Liver (tissue), 9 donors: ENCODE data around the gene OLIG2. TPM values are rescaled to one million over a fixed set of nuclear protein-coding genes. Genes with fewer than 3 reads are reported as not detected.

Source experiments
- DNase-seq: peaks from one replicate; pipeline ENCODE4 v3.0.0-alpha.2; 2017; ENCODE audit warnings: low spot score
- H3K27ac ChIP-seq, 2 donors: one replicate each; pipeline ENCODE4 v1.7.0; 2013; ENCODE audit warnings: inconsistent platforms in 2 of 2, low read length in 2 of 2, control low read depth in 1 of 2, low read depth in 1 of 2, mild to moderate bottlenecking in 1 of 2
- H3K27me3 ChIP-seq, 4 donors: one replicate each; pipeline versions ENCODE4 v1.6.1 to v1.7.0; 2013; ENCODE audit warnings: low read length in 3 of 4, inconsistent platforms in 1 of 4, mild to moderate bottlenecking in 1 of 4, moderate library complexity in 1 of 4; ENCODE audit not compliant: control insufficient read depth in 4 of 4, insufficient read depth in 4 of 4
- H3K36me3 ChIP-seq, 4 donors: one replicate each; pipeline versions ENCODE4 v1.6.1 to v1.7.0; 2013; ENCODE audit warnings: low read length in 3 of 4, mild to moderate bottlenecking in 3 of 4, low read depth in 1 of 4, moderate library complexity in 1 of 4; ENCODE audit not compliant: control insufficient read depth in 4 of 4, insufficient read depth in 3 of 4
- H3K4me1 ChIP-seq, 4 donors: one replicate each; pipeline versions ENCODE4 v1.6.1 to v1.7.0; 2013; ENCODE audit warnings: low read length in 3 of 4, mild to moderate bottlenecking in 3 of 4, moderate library complexity in 1 of 4; ENCODE audit not compliant: control insufficient read depth in 4 of 4, insufficient read depth in 4 of 4
- H3K4me3 ChIP-seq, 3 donors: one replicate each; pipeline versions ENCODE4 v1.6.1 to v1.7.0; 2013; ENCODE audit warnings: low read length in 3 of 3, control low read depth in 1 of 3, low read depth in 1 of 3, mild to moderate bottlenecking in 1 of 3
- H3K9ac ChIP-seq, 2 donors: one replicate each; pipeline ENCODE4 v1.7.0; 2013; ENCODE audit warnings: low read length in 2 of 2, mild to moderate bottlenecking in 2 of 2, moderate library complexity in 2 of 2, control low read depth in 1 of 2, low read depth in 1 of 2
- H3K9me3 ChIP-seq, 4 donors: one replicate each; pipeline versions ENCODE4 v1.6.1 to v1.7.0; 2013; ENCODE audit warnings: low read length in 3 of 4; ENCODE audit not compliant: control insufficient read depth in 4 of 4
- ATF3 ChIP-seq: IDR thresholded peaks from 2 replicates; pipeline ENCODE4 v1.6.1; 2016; ENCODE audit warnings: antibody characterized with exemption
- EGR1 ChIP-seq, 2 donors: IDR thresholded peaks; 2 replicates each; pipeline ENCODE4 v1.6.1; 2016 to 2018; ENCODE audit warnings: antibody characterized with exemption in 2 of 2, low read depth in 2 of 2
- GABPA ChIP-seq, 2 donors: IDR thresholded peaks in 1 of 2; conservative IDR thresholded peaks in 1 of 2; 2 replicates each; pipeline ENCODE4 v1.6.1; 2016; ENCODE audit warnings: antibody characterized with exemption in 2 of 2, mild to moderate bottlenecking in 1 of 2, moderate library complexity in 1 of 2
- HNF4A ChIP-seq, 2 donors: conservative IDR thresholded peaks; 2 replicates each; pipeline ENCODE4 v1.6.1; 2016; ENCODE audit warnings: antibody characterized with exemption in 2 of 2, mild to moderate bottlenecking in 2 of 2
- JUND ChIP-seq, 2 donors: IDR thresholded peaks; 2 replicates each; pipeline ENCODE4 v1.6.1; 2016; ENCODE audit warnings: antibody characterized with exemption in 2 of 2
- MAX ChIP-seq: IDR thresholded peaks from 2 replicates; pipeline ENCODE4 v1.6.1; 2016; ENCODE audit warnings: antibody characterized with exemption
- NR2F2 ChIP-seq: IDR thresholded peaks from 2 replicates; pipeline ENCODE4 v1.6.1; 2016; ENCODE audit warnings: antibody characterized with exemption
- RAD21 ChIP-seq, 2 donors: IDR thresholded peaks; 2 replicates each; pipeline ENCODE4 v1.6.1; 2016; ENCODE audit warnings: antibody characterized with exemption in 2 of 2, mild to moderate bottlenecking in 2 of 2
- REST ChIP-seq: IDR thresholded peaks from 2 replicates; pipeline ENCODE4 v1.6.1; 2016; ENCODE audit warnings: antibody characterized with exemption, mild to moderate bottlenecking
- RXRA ChIP-seq, 2 donors: IDR thresholded peaks; 2 replicates each; pipeline ENCODE4 v1.6.1; 2017 to 2018; ENCODE audit warnings: antibody characterized with exemption in 2 of 2, mild to moderate bottlenecking in 1 of 2
- SP1 ChIP-seq: IDR thresholded peaks from 2 replicates; pipeline ENCODE4 v1.6.1; 2018; ENCODE audit warnings: antibody characterized with exemption, mild to moderate bottlenecking
- TAF1 ChIP-seq: conservative IDR thresholded peaks from 2 replicates; pipeline ENCODE4 v1.6.1; 2016; ENCODE audit warnings: antibody characterized with exemption, mild to moderate bottlenecking
- YY1 ChIP-seq: IDR thresholded peaks from 2 replicates; pipeline ENCODE4 v1.6.1; 2016; ENCODE audit warnings: antibody characterized with exemption, mild to moderate bottlenecking
- ZBTB33 ChIP-seq: IDR thresholded peaks from 2 replicates; pipeline ENCODE4 v1.6.1; 2016; ENCODE audit warnings: antibody characterized with exemption
- WGBS: extraction: QIAGEN DNeasy Blood & Tissue Kit; methylation state at CpG from one replicate; pipeline ENCODE4 v1.1.7; 2013; 5-methylcytosine and 5-hydroxymethylcytosine counted together
- polyA plus RNA-seq, 2 donors: library from polyadenylated mRNA; stranded (reverse) in 1 of 2; unstranded in 1 of 2; fragments of 200-250 nt in 1 of 2; fragments of >200 nt in 1 of 2; fragmentation: Nextera tagmentation in 1 of 2; extraction: Ambion mirVana in 1 of 2; gene quantifications; one replicate each; pipeline versions ENCODE4 v1.2.1 to v1.2.3, GENCODE V29; 2013 to 2015
- total RNA-seq, 2 donors: library from RNA; depleted of rRNA; stranded (reverse); fragments of >200 nt; gene quantifications; one replicate each; pipeline ENCODE4 v1.2.3, GENCODE V29; 2014
- donor health status: healthy.
- donor health status: healthy.
- donor health status: healthy.
- donor health status: healthy.
- donor health status: healthy.

OLIG2 gene
- total and polyA plus RNA-seq, 4 donors, result not detected

- 69% methylated on average over 8 of the region's 8 CpGs for WGBS
- no peaks in the 10 kb centered on the region for H3K4me1 ChIP-seq
- no peaks in the 10 kb centered on the region for H3K36me3 ChIP-seq
- H3K9ac ChIP-seq, result no peak overlapping the region
- no peak for DNase-seq
- H3K4me3 ChIP-seq, result no peak overlapping the region
- H3K27me3 ChIP-seq, result peaks cover 0 to 6% (median 1%) of the 10 kb centered on the region in 4 donors
- TF ChIP-seq RXRA (IDR thresholded peaks at IDR 0.05) (no peak), YY1 (no peak), TAF1 (no peak), ZBTB33 (no peak), NR2F2 (no peak), EGR1 (IDR thresholded peaks at IDR 0.05; ENCODE audit: low read depth in 2 of 2) (no peak), REST (no peak), GABPA (IDR thresholded peaks at IDR 0.05 in 1 of 2, conservative IDR thresholded peaks at IDR 0.05 in 1 of 2) (no peak), JUND (IDR thresholded peaks at IDR 0.05) (no peak), ATF3 (no peak), SP1 (no peak), RAD21 (IDR thresholded peaks at IDR 0.05) (no peak), MAX (no peak), HNF4A (conservative IDR thresholded peaks at IDR 0.05) (no peak)
- no peaks in the 10 kb centered on the region for H3K9me3 ChIP-seq
- H3K27ac ChIP-seq, result no peak overlapping the region
Measured at GRCh38 chr21:33046455-33046854, 20.7 kb downstream of the OLIG2 start.

- TF ChIP-seq YY1, result no peak
- TF ChIP-seq HNF4A (conservative IDR thresholded peaks at IDR 0.05), result no peak
- TF ChIP-seq MAX, result no peak
- no peak for TF ChIP-seq SP1
- no peak for TF ChIP-seq ATF3
- TF ChIP-seq RAD21 (IDR thresholded peaks at IDR 0.05), result no peak
- no peak for TF ChIP-seq ZBTB33
- TF ChIP-seq GABPA (IDR thresholded peaks at IDR 0.05 in 1 of 2, conservative IDR thresholded peaks at IDR 0.05 in 1 of 2), result no peak
- TF ChIP-seq TAF1, result no peak
- TF ChIP-seq RXRA (IDR thresholded peaks at IDR 0.05), result no peak
- peaks cover 0 to 6% (median under 1%) of the 10 kb centered on the region in 4 donors for H3K27me3 ChIP-seq
- 73% methylated on average over 5 of the region's 5 CpGs for WGBS
Measured at GRCh38 chr21:33047231-33047630, 21.5 kb downstream of the OLIG2 start.

More at GRCh38 chr21:33047231-33047630, 21.5 kb downstream of the OLIG2 start:
- H3K4me3 ChIP-seq, result no peak overlapping the region
- H3K4me1 ChIP-seq, result no peaks in the 10 kb centered on the region
- no peaks in the 10 kb centered on the region for H3K36me3 ChIP-seq
- no peaks in the 10 kb centered on the region for H3K9me3 ChIP-seq
- no peak overlapping the region for H3K27ac ChIP-seq
- no peak overlapping the region for H3K9ac ChIP-seq
- no peak for DNase-seq
